Astrocyte (in vitro differentiated cells and primary cell): ENCODE data around the gene ZNF513. TPM values are rescaled to one million over a fixed set of nuclear protein-coding genes. Genes with fewer than 3 reads are reported as not detected.

ENCODE experiments used
- DNase-seq: peaks from one replicate; pipeline ENCODE4 v3.0.0-alpha.2; 2010; ENCODE audit warnings: low read depth
- FAIRE-seq: peaks from 2 replicates; lab custom pipeline; 2011; peaks lifted over from hg19 to GRCh38; lab: Jason Lieb, UNC
- H2AFZ ChIP-seq: 2 replicates; pipeline ENCODE4 v1.6.0; 2012; ENCODE audit warnings: low read depth, low read length, inconsistent platforms
- H3K27ac ChIP-seq: 2 replicates; pipeline ENCODE4 v1.5.1; 2011; ENCODE audit warnings: low read depth, low read length, inconsistent platforms
- H3K27me3 ChIP-seq: 2 replicates; pipeline ENCODE4 v1.6.0; 2011; ENCODE audit warnings: low read length, inconsistent platforms; ENCODE audit not compliant: insufficient read depth
- H3K36me3 ChIP-seq: 2 replicates; pipeline ENCODE4 v1.5.1; 2011; ENCODE audit warnings: low read length, inconsistent platforms; ENCODE audit not compliant: insufficient read depth
- H3K4me1 ChIP-seq: 2 replicates; pipeline ENCODE4 v1.5.1; 2011; ENCODE audit warnings: low read length, inconsistent platforms; ENCODE audit not compliant: insufficient read depth
- H3K4me2 ChIP-seq: 2 replicates; pipeline ENCODE4 v1.6.0; 2012; ENCODE audit warnings: low read length, inconsistent platforms
- H3K4me3 ChIP-seq: 2 replicates; pipeline ENCODE4 v1.5.1; 2011; ENCODE audit warnings: low read depth, mild to moderate bottlenecking, low read length, inconsistent platforms; ENCODE audit not compliant: insufficient read depth
- H3K79me2 ChIP-seq: 2 replicates; pipeline ENCODE4 v1.6.0; 2012; ENCODE audit warnings: mild to moderate bottlenecking, low read length, inconsistent platforms; ENCODE audit not compliant: insufficient read depth
- H3K9ac ChIP-seq: 2 replicates; pipeline ENCODE4 v1.6.0; 2012; ENCODE audit warnings: mild to moderate bottlenecking, low read length, inconsistent platforms
- H3K9me3 ChIP-seq: 2 replicates; pipeline ENCODE4 v1.5.1; 2012; ENCODE audit warnings: low read depth, mild to moderate bottlenecking, low read length, inconsistent platforms; ENCODE audit not compliant: insufficient read depth
- H4K20me1 ChIP-seq: 2 replicates; pipeline ENCODE4 v1.6.0; 2012; ENCODE audit warnings: low read length, inconsistent platforms; ENCODE audit not compliant: insufficient read depth
- H3K27ac Mint-ChIP-seq: one replicate; pipeline ENCODE4 v1.8.0; 2021; ENCODE audit warnings: mild to moderate bottlenecking, mixed read lengths; ENCODE audit not compliant: unreplicated experiment
- H3K27me3 Mint-ChIP-seq: one replicate; pipeline ENCODE4 v1.8.0; 2021; ENCODE audit warnings: low read depth, mixed read lengths; ENCODE audit not compliant: unreplicated experiment
- H3K36me3 Mint-ChIP-seq: one replicate; pipeline ENCODE4 v1.8.0; 2021; ENCODE audit warnings: low read depth, mixed read lengths; ENCODE audit not compliant: unreplicated experiment
- H3K4me1 Mint-ChIP-seq: one replicate; pipeline ENCODE4 v1.8.0; 2021; ENCODE audit warnings: low read depth, mixed read lengths; ENCODE audit not compliant: unreplicated experiment
- H3K4me3 Mint-ChIP-seq: one replicate; pipeline ENCODE4 v1.8.0; 2021; ENCODE audit warnings: mild to moderate bottlenecking, moderate library complexity, mixed read lengths; ENCODE audit not compliant: unreplicated experiment
- H3K9me3 Mint-ChIP-seq: one replicate; pipeline ENCODE4 v1.8.0; 2021; ENCODE audit warnings: mild to moderate bottlenecking, mixed read lengths; ENCODE audit not compliant: unreplicated experiment
- EZH2 ChIP-seq: IDR thresholded peaks from 2 replicates; pipeline ENCODE4 v1.6.1; 2012; ENCODE audit warnings: mild to moderate bottlenecking, low read length, inconsistent platforms; ENCODE audit not compliant: insufficient read depth
- total RNA-seq: library from RNA; stranded (reverse); gene quantifications from 2 replicates; pipeline ENCODE4 v1.2.1, GENCODE V29; 2021
- TF ChIP-seq, protein P1 (sequence below): IDR thresholded peaks from 2 replicates; pipeline ENCODE4 v1.5.1; 2011; ENCODE audit warnings: low read depth, mild to moderate bottlenecking, inconsistent platforms, low read length, moderate library complexity; ENCODE audit not compliant: insufficient read depth

The ZNF513 gene
- total RNA-seq, 1 donor from 2014 or later, result 13.5 TPM

DNA sequence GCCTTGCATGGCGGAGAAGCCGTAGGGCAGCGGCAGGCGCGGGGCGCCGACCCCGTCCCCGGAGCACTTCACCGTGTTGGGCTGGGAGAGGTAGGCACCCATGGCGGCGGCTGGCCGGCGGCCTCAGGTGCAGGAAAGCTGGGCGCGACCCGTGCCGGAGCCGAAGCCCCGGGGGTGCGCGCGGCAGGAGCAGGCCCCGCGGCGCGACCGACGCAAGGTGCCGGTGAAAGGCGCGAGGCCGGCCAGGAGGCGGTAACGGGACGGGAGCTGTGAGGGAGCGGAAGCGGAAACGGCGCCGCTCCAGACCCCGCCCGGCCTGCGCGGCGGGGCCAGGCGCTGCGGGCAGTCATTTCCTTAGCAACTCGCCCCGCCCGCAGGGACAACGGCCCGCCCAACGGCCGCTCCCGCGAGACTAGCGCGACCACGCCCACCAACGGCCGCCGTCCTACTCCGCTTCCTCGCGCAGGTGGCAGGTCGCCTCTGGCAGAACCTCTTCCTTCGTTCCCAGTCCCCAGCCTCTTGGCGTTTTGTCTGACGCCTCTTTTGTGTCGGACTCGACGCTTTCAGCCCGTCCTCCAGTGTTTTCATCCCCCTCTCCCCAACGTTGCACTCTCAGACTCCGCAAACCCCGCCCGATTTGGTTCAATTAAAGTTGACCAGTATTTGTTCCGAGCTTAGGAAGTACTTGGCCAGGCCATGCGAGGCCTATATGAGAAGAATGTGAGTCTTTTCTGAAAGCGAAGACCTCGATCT is 29.0 kb upstream of the ZNF513 start, which contains the start of gene PPM1G:
PPM1G (minus strand) TSS at position 271 of the 753 bp plus-strand sequence; CDS start at position 102, 169 bp downstream.
- Mint-ChIP-seq H3K4me1 (peaks cover 12% of the 10 kb centered on the region), H3K9me3 (peaks cover 2% of the 10 kb centered on the region), H3K36me3 (peaks cover 2% of the 10 kb centered on the region), H3K27ac (peak within 1 kb of the TSS; percentile 82), H3K4me3 (peak within 1 kb of the TSS; percentile 93), H3K27me3 (no peaks in the 10 kb centered on the region)
- Histone ChIP-seq H3K79me2 (peaks cover 50% of the 10 kb centered on the region), H3K4me3 (peak within 1 kb of the TSS; percentile 95), H3K9me3 (no peaks in the 10 kb centered on the region), H3K4me1 (peaks cover 13% of the 10 kb centered on the region), H2AFZ (peak within 1 kb of the TSS; percentile 97), H3K9ac (peak within 1 kb of the TSS; percentile 96), H4K20me1 (peaks cover 31% of the 10 kb centered on the region), H3K27me3 (no peaks in the 10 kb centered on the region), H3K27ac (peak within 1 kb of the TSS; percentile 80), H3K36me3 (no peaks in the 10 kb centered on the region), H3K4me2 (peak within 1 kb of the TSS; percentile 97)
- DNase-seq (peak; percentile 76), FAIRE-seq (no peak)
- TF ChIP-seq, protein P1, sequence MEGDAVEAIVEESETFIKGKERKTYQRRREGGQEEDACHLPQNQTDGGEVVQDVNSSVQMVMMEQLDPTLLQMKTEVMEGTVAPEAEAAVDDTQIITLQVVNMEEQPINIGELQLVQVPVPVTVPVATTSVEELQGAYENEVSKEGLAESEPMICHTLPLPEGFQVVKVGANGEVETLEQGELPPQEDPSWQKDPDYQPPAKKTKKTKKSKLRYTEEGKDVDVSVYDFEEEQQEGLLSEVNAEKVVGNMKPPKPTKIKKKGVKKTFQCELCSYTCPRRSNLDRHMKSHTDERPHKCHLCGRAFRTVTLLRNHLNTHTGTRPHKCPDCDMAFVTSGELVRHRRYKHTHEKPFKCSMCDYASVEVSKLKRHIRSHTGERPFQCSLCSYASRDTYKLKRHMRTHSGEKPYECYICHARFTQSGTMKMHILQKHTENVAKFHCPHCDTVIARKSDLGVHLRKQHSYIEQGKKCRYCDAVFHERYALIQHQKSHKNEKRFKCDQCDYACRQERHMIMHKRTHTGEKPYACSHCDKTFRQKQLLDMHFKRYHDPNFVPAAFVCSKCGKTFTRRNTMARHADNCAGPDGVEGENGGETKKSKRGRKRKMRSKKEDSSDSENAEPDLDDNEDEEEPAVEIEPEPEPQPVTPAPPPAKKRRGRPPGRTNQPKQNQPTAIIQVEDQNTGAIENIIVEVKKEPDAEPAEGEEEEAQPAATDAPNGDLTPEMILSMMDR, result no peak
- no peak for TF ChIP-seq EZH2

DNA sequence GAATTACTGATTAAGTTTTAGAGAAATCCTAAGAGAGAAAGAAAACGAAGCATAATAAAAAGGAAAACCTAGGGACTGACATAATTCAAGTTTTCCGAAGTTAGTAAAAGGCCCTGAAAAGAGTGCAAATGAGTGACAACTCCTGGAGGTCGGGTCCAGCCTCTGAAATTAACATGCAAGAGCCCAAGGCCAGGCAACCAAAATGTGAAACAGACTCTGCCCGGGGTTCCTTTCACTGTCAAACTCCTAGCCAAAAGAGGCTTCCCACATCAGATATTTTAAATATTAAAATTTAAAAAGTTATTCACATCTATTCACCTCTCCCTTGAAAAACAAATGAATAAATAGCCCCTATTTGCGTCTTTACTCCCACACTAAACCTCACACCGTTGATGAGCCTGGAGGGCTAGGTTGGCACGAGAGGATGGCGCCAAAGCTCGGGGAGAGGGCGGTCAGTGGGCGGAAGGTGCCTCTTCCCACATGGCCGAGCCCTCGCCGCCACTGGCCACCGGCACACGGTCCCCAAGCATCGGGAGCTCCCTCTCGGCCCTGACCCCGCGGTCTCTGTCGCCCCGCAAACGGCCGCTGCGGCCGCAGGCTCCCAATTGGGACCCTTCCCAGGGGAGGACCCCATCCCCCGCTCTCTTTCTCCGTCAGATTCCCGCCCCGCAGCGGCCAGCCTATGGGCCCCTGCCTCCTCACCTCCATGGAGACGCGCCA is 28.2 kb upstream of the ZNF513 start:
- no peak for DNase-seq
- no peak for TF ChIP-seq EZH2
- TF ChIP-seq, protein P1, result no peak
- peaks cover 57% of the 10 kb centered on the region for H3K79me2 ChIP-seq
- peak overlapping the region; percentile 96 for H3K9ac ChIP-seq
- no peaks in the 10 kb centered on the region for H3K36me3 ChIP-seq
- H3K27ac ChIP-seq, result peak overlapping the region; percentile 80
- Mint-ChIP-seq H3K9me3 (peaks cover 2% of the 10 kb centered on the region), H3K36me3 (peaks cover 2% of the 10 kb centered on the region), H3K27me3 (no peaks in the 10 kb centered on the region), H3K4me1 (peaks cover 12% of the 10 kb centered on the region), H3K4me3 (peak overlapping the region; percentile 93), H3K27ac (peak overlapping the region; percentile 82)
- H4K20me1 ChIP-seq, result peaks cover 31% of the 10 kb centered on the region
- H3K4me1 ChIP-seq, result peaks cover 13% of the 10 kb centered on the region
- peak overlapping the region; percentile 95 for H3K4me3 ChIP-seq
- H3K9me3 ChIP-seq, result no peaks in the 10 kb centered on the region
- H3K4me2 ChIP-seq, result peak overlapping the region; percentile 97
- no peak for FAIRE-seq
- H3K27me3 ChIP-seq, result no peaks in the 10 kb centered on the region
- peak overlapping the region; percentile 97 for H2AFZ ChIP-seq
